ENCODE measurements around the gene VENTX.

DNA sequence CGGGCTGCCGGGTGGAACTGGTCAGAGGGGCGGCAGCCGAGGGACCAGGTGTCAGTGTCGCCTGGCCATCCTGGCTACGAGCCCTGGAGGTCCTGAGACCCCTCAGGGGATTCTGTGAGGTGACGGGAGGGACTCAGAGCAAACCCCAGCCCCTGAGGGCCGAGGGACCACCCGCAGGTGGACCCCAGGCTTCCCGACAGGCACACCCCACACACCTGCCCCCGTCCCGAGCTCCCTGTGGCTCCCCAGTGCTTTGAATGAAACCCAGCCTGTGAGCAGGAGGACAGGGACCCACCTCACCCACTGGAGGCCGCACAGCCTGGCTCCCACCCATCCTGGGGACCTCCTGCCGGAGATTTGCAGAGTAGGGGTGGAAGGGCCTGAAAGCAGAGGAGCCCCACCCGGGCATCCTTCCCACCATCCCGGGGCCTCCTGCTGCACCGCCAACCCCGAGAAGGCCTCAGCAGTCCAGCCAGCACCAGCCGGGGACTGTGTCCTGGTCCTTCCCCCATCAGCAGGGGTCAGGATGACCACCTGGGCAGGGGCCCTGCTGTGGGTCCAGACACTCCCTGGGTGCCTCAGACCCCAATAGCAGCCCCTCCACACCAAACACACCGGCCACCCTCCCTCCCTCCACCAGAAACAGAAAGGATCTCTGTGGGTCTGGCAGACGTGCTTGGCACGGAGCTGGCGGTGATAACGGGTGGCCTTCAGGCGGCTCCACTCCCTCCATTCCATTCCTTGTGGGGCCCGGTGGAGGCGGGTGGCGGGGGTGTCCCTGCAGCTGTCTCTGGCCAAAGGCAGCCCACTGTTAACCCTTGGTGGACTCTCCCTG is 13.9 kb downstream of the VENTX start:
- TF ChIP-seq, protein P1, sequence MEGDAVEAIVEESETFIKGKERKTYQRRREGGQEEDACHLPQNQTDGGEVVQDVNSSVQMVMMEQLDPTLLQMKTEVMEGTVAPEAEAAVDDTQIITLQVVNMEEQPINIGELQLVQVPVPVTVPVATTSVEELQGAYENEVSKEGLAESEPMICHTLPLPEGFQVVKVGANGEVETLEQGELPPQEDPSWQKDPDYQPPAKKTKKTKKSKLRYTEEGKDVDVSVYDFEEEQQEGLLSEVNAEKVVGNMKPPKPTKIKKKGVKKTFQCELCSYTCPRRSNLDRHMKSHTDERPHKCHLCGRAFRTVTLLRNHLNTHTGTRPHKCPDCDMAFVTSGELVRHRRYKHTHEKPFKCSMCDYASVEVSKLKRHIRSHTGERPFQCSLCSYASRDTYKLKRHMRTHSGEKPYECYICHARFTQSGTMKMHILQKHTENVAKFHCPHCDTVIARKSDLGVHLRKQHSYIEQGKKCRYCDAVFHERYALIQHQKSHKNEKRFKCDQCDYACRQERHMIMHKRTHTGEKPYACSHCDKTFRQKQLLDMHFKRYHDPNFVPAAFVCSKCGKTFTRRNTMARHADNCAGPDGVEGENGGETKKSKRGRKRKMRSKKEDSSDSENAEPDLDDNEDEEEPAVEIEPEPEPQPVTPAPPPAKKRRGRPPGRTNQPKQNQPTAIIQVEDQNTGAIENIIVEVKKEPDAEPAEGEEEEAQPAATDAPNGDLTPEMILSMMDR (IDR thresholded peaks at IDR 0.05): no peak
- TF ChIP-seq EP300 (IDR thresholded peaks at IDR 0.05) (no peak), POLR2AphosphoS5 (IDR thresholded peaks at IDR 0.05) (no peak)

Measured in sigmoid colon (tissue), 4 donors.